Common myeloid progenitor, CD34-positive (primary cell): ENCODE measurements around the gene INHBC.

Experiments used
- CTCF ChIA-PET: fragments of 350-600 bp; sonication (Branson Sonifier 250); formaldehyde crosslinking; loops from one replicate; lab custom pipeline; 2021; ENCODE audit warnings: antibody characterized with exemption; lab: Charles Lee
- POLR2A ChIA-PET: fragments of 350-600 bp; sonication (Branson Sonifier 250); formaldehyde crosslinking; loops from one replicate; lab custom pipeline; 2021; ENCODE audit warnings: antibody characterized with exemption; lab: Charles Lee
- DNase-seq, 3 donors: peaks; one replicate each; pipeline versions ENCODE4 v3.0.0 to v3.0.0-alpha.2; 2013
- H3K27ac ChIP-seq, 2 experiments: 1 replicate in 1 of 2; 2 replicates in 1 of 2; pipeline ENCODE4 v1.7.0; 2013; ENCODE audit warnings: inconsistent platforms in 2 of 2, low read length in 2 of 2, mild to moderate bottlenecking in 2 of 2, low read depth in 1 of 2, moderate library complexity in 1 of 2; ENCODE audit not compliant: severe bottlenecking in 2 of 2, insufficient read depth in 1 of 2, poor library complexity in 1 of 2
- H3K27me3 ChIP-seq, 5 experiments: replicated peaks in 2 of 5; 1 replicate in 3 of 5; 2 replicates in 2 of 5; pipeline versions ENCODE4 v1.6.1 to v1.7.0; 2013; ENCODE audit warnings: low read length in 4 of 5, mild to moderate bottlenecking in 2 of 5, moderate library complexity in 2 of 5, inconsistent platforms in 1 of 5; ENCODE audit not compliant: insufficient read depth in 5 of 5, control insufficient read depth in 4 of 5
- H3K36me3 ChIP-seq, 4 experiments: 1 replicate in 2 of 4; 2 replicates in 2 of 4; pipeline versions ENCODE4 v1.6.1 to v1.7.0; 2013; ENCODE audit warnings: low read length in 3 of 4, control low read depth in 1 of 4, mild to moderate bottlenecking in 1 of 4; ENCODE audit not compliant: control insufficient read depth in 4 of 4, insufficient read depth in 4 of 4
- H3K4me1 ChIP-seq, 4 experiments: 1 replicate in 3 of 4; 2 replicates in 1 of 4; pipeline versions ENCODE4 v1.6.1 to v1.7.1; 2013; ENCODE audit warnings: low read length in 3 of 4, mild to moderate bottlenecking in 3 of 4, control low read depth in 1 of 4, inconsistent platforms in 1 of 4, moderate library complexity in 1 of 4; ENCODE audit not compliant: control insufficient read depth in 4 of 4, insufficient read depth in 4 of 4; ENCODE audit errors: control extremely low read depth in 1 of 4
- H3K4me3 ChIP-seq, 7 experiments: 1 replicate in 4 of 7; 2 replicates in 3 of 7; pipeline versions ENCODE4 v1.5.1 to v1.7.0; 2013; ENCODE audit warnings: mild to moderate bottlenecking in 7 of 7, low read length in 6 of 7, moderate library complexity in 6 of 7, inconsistent platforms in 2 of 7, low read depth in 2 of 7, control low read depth in 1 of 7; ENCODE audit not compliant: insufficient read depth in 4 of 7, control insufficient read depth in 1 of 7; ENCODE audit errors: extremely low read depth in 1 of 7
- H3K9me3 ChIP-seq, 5 experiments: 1 replicate in 4 of 5; 2 replicates in 1 of 5; pipeline versions ENCODE4 v1.6.1 to v1.7.1; 2013; ENCODE audit warnings: low read length in 4 of 5, mild to moderate bottlenecking in 2 of 5, inconsistent platforms in 1 of 5, low read depth in 1 of 5, moderate library complexity in 1 of 5; ENCODE audit not compliant: control insufficient read depth in 4 of 5, insufficient read depth in 2 of 5; ENCODE audit errors: control extremely low read depth in 1 of 5
- WGBS: methylation state at CpG from one replicate; pipeline ENCODE4 v1.1.5; 2013; ENCODE audit not compliant: insufficient coverage; 5-methylcytosine and 5-hydroxymethylcytosine counted together

The INHBC gene

GRCh38 chr12:57483466-57483865, 48.9 kb downstream of the INHBC start:
- no peaks in the 10 kb centered on the region for H3K36me3 ChIP-seq
- H3K9me3 ChIP-seq: no peaks in the 10 kb centered on the region
- CTCF ChIA-PET: interaction anchor here (1.0 to 16.7 kb wide), 3 partner anchors 12 to 30 kb away, joined by 3 to 184 read pairs (median 5); partner anchors contain the start of gene GLI1
- DNase-seq: no peak
- H3K27ac ChIP-seq: no peak overlapping the region
- POLR2A ChIA-PET: interaction anchor here (0.6 kb wide), 1 partner anchor 8 kb away, joined by 3 read pairs; no protein-coding TSS in a partner anchor
- no peak overlapping the region for H3K4me3 ChIP-seq
- H3K27me3 ChIP-seq: no peaks in the 10 kb centered on the region
- WGBS: 91% methylated on average over 3 of the region's 5 CpGs
- H3K4me1 ChIP-seq: peaks cover 20 to 43% (median 39%) of the 10 kb centered on the region in 4 experiments

- DNase-seq: no peak
Observed at GRCh38 chr12:57485695-57486094, 51.1 kb downstream of the INHBC start.

GRCh38 chr12:57487055-57487596, 52.5 kb downstream of the INHBC start:
- Histone ChIP-seq H3K4me1 (peaks cover 0 to 17% (median 14%) of the 10 kb centered on the region in 4 experiments), H3K36me3 (peaks cover 7 to 28% (median 17%) of the 10 kb centered on the region in 4 experiments), H3K4me3 (no peak overlapping the region), H3K27me3 (no peaks in the 10 kb centered on the region), H3K27ac (peak overlapping the region in 1 of 2 experiments; percentile 34), H3K9me3 (no peaks in the 10 kb centered on the region)
- POLR2A ChIA-PET: interaction anchor here (0.6 kb wide), 1 partner anchor 15 kb away, joined by 4 read pairs; no protein-coding TSS in a partner anchor
- CTCF ChIA-PET: interaction anchor here (0.7 to 2.7 kb wide), 7 partner anchors 8 to 29 kb away, joined by 3 to 13 read pairs (median 5); no protein-coding TSS in a partner anchor
- no peak for DNase-seq
- 95% methylated on average over 20 of the region's 27 CpGs for WGBS

More at GRCh38 chr12:57485695-57486094, 51.1 kb downstream of the INHBC start:
- H3K4me1 ChIP-seq: peaks cover 6 to 30% (median 26%) of the 10 kb centered on the region in 4 experiments
- H3K36me3 ChIP-seq: peaks cover 5 to 16% (median 11%) of the 10 kb centered on the region in 4 experiments
- no peaks in the 10 kb centered on the region for H3K9me3 ChIP-seq
- H3K27ac ChIP-seq: no peak overlapping the region
- POLR2A ChIA-PET: no interaction called here
- CTCF ChIA-PET: interaction anchor here (0.7 to 2.7 kb wide), 8 partner anchors 9 to 271 kb away, joined by 3 to 13 read pairs (median 5); no protein-coding TSS in a partner anchor
- H3K27me3 ChIP-seq: no peaks in the 10 kb centered on the region
- H3K4me3 ChIP-seq: no peak overlapping the region

- Histone ChIP-seq H3K9me3 (no peaks in the 10 kb centered on the region), H3K4me3 (peak within 1 kb of the TSS; percentile 69 to 99 (median 93)), H3K27me3 (no peaks in the 10 kb centered on the region), H3K36me3 (peaks cover 9 to 34% (median 21%) of the 10 kb centered on the region in 4 experiments), H3K4me1 (peaks cover 0 to 17% (median 14%) of the 10 kb centered on the region in 4 experiments), H3K27ac (peak within 1 kb of the TSS; percentile 92 to 97)
- ChIA-PET CTCF (interaction anchor here (0.7 to 2.7 kb wide), 6 partner anchors 9 to 28 kb away, joined by 3 to 13 read pairs (median 6); no protein-coding TSS in a partner anchor), POLR2A (interaction anchor here (0.6 to 1.6 kb wide), 3 partner anchors 11 to 29 kb away, joined by 3 to 8 read pairs (median 4); no protein-coding TSS in a partner anchor)
- 18% methylated on average over 29 of the region's 47 CpGs for WGBS
- peak; percentile 96 to 98 (median 98) for DNase-seq
Observed at GRCh38 chr12:57487597-57488401, 53.2 kb downstream of the INHBC start, which contains the start of gene MARS1. Gene MARS1 (plus strand): TSS chr12:57488068. CDS start chr12:57488091, 23 bp downstream.

GRCh38 chr12:57488402-57489156, 54.0 kb downstream of the INHBC start:
- Histone ChIP-seq H3K27me3 (no peaks in the 10 kb centered on the region), H3K36me3 (peaks cover 9 to 37% (median 24%) of the 10 kb centered on the region in 4 experiments), H3K9me3 (no peaks in the 10 kb centered on the region), H3K27ac (peak overlapping the region; percentile 92 to 97), H3K4me1 (peaks cover 0 to 17% (median 14%) of the 10 kb centered on the region in 4 experiments), H3K4me3 (peak overlapping the region; percentile 69 to 99 (median 93))
- ChIA-PET POLR2A (interaction anchor here (1.4 to 1.6 kb wide), 3 partner anchors 9 to 28 kb away, joined by 3 to 8 read pairs (median 4); partner anchors contain the start of gene ARHGAP9), CTCF (interaction anchor here (1.3 to 3.4 kb wide), 4 partner anchors 12 to 86 kb away, joined by 3 to 14 read pairs (median 6); partner anchors contain the start of gene GLI1)
- DNase-seq: no peak
- 14% methylated on average over 5 of the region's 11 CpGs for WGBS

GRCh38 chr12:57489157-57489641, 54.6 kb downstream of the INHBC start:
- POLR2A ChIA-PET: interaction anchor here (1.4 to 1.6 kb wide), 3 partner anchors 9 to 27 kb away, joined by 3 to 8 read pairs (median 4); partner anchors contain the start of gene ARHGAP9
- Histone ChIP-seq H3K36me3 (peaks cover 9 to 38% (median 24%) of the 10 kb centered on the region in 4 experiments), H3K27me3 (no peaks in the 10 kb centered on the region), H3K4me3 (peak overlapping the region in 2 of 7 experiments; percentile 86 to 99), H3K27ac (peak overlapping the region in 1 of 2 experiments; percentile 97), H3K9me3 (no peaks in the 10 kb centered on the region), H3K4me1 (peaks cover 0 to 17% (median 14%) of the 10 kb centered on the region in 4 experiments)
- WGBS: 96% methylated on average over 3 of the region's 5 CpGs
- no peak for DNase-seq
- CTCF ChIA-PET: interaction anchor here (1.3 to 3.4 kb wide), 5 partner anchors 8 to 86 kb away, joined by 3 to 14 read pairs (median 7); partner anchors contain the start of genes ARHGAP9 and GLI1
